T47D (cell line): ENCODE measurements around the gene CCDC12.
A peak's percentile ranks its signal among the peaks of the same experiment; 100 is the strongest.

Source experiments
- DNase-seq, 2 experiments: peaks; one replicate each; pipeline versions ENCODE4 v3.0.0 to v3.0.0-alpha.2; 2011 to 2012; ENCODE audit warnings: low read depth in 1 of 2, low spot score in 1 of 2
- JUND ChIP-seq: IDR thresholded peaks from 2 replicates; pipeline ENCODE4 v1.6.1; 2012; ENCODE audit warnings: low read depth
- in situ Hi-C: cut with HindIII; loops from 2 replicates; pipeline ENCODE4 v1.10.0; 2016; ENCODE audit warnings: low sequenced_read_pairs, low pct_unique_long_range_greater_than_20kb

CCDC12 gene

GRCh38 chr3:46976326-46977190, at the start of gene CCDC12:
Gene CCDC12, minus strand, starts transcription at chr3:46976745. Its CDS starts 13 bp downstream, at chr3:46976732.
- no peak for TF ChIP-seq JUND
- in situ Hi-C loops, result no loop called here
- peak; percentile 95 to 98 for DNase-seq

- no peak for DNase-seq
- TF ChIP-seq JUND, result no peak
- in situ Hi-C loops, result no loop called here
These were observed 48.4 kb upstream of the CCDC12 start for GRCh38 chr3:47024932-47025331.

DNA sequence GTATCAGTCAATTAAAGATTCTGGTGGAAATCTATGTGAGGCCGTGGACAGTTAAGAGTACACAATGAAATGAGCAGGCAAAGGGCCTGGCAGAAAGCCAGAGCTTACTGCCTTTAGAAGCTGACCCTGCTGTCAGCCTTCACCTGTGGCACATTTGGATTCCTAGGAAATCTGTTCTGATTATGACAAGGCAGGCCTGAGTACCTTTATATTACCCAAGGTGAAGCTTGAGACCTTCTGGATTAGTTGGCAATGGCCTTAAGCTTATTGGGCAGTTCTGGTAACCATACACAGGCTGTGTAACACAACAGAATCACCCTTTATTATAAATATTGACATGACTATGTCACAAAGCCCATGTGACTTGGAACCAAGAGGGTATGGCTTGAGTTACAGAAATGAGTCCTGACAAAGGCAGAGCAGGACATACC, 46.1 kb upstream of the CCDC12 start:
- in situ Hi-C loops, result no loop called here
- no peak for TF ChIP-seq JUND
- peak in 1 of 2 experiments; percentile 37 for DNase-seq

- TF ChIP-seq JUND, result no peak
- no peak for DNase-seq
- in situ Hi-C loops, result no loop called here
These were observed 43.8 kb upstream of the CCDC12 start for GRCh38 chr3:47020311-47020710.

DNA sequence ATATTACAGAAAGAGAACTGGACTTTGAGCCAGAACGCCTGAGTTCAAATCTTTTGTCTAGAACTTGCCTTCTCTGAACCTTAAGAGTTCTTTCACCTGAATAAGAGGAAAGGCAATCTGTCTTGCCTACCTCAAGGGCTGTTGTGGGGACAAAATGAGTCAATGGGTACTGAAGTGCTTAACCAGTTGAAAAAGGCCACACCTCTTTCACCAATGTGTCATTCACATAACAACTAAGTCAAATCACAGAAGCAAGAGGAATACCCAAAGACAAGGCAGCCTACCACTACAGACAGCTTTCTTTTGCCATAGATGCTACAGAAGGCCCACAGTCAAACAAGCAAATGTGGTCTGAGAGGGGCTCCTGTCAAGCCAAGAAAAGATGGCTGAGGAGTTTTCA, 42.7 kb upstream of the CCDC12 start:
- DNase-seq, result no peak
- in situ Hi-C loops, result no loop called here
- TF ChIP-seq JUND, result no peak

GRCh38 chr3:47018269-47018611, 41.7 kb upstream of the CCDC12 start:
- DNase-seq, result no peak
- in situ Hi-C loops, result no loop called here
- TF ChIP-seq JUND, result no peak

- peak in 1 of 2 experiments; percentile 61 for DNase-seq
These were observed 41.1 kb upstream of the CCDC12 start for GRCh38 chr3:47017504-47018268.

DNA sequence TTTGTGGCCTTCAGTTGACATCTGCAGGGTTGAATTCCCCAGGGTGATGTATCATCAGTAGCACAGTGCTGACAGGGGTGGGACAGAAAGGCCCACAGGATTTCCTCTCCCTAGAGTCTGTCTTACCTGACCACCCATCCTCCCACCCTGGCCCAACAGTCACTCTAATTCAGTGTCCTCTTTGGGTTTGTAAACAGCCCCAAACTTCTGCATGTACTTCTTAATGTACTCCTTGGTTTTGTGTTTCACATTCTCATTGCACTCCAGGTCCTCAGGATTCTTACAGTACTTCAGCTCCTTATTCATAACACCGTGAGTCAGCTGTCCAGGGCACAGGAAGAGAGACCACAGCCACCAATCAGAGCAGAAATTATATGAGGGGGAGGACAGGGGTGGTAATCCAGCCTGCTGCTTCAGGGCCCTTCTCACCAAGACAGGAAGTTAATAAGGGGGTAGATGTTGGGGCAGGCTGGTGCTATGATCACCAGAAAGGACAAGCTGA, 40.4 kb upstream of the CCDC12 start:
- DNase-seq, result no peak
- in situ Hi-C loops, result no loop called here
- no peak for TF ChIP-seq JUND

More at GRCh38 chr3:47017504-47018268, 41.1 kb upstream of the CCDC12 start:
- in situ Hi-C loops, result no loop called here
- TF ChIP-seq JUND, result no peak

DNA sequence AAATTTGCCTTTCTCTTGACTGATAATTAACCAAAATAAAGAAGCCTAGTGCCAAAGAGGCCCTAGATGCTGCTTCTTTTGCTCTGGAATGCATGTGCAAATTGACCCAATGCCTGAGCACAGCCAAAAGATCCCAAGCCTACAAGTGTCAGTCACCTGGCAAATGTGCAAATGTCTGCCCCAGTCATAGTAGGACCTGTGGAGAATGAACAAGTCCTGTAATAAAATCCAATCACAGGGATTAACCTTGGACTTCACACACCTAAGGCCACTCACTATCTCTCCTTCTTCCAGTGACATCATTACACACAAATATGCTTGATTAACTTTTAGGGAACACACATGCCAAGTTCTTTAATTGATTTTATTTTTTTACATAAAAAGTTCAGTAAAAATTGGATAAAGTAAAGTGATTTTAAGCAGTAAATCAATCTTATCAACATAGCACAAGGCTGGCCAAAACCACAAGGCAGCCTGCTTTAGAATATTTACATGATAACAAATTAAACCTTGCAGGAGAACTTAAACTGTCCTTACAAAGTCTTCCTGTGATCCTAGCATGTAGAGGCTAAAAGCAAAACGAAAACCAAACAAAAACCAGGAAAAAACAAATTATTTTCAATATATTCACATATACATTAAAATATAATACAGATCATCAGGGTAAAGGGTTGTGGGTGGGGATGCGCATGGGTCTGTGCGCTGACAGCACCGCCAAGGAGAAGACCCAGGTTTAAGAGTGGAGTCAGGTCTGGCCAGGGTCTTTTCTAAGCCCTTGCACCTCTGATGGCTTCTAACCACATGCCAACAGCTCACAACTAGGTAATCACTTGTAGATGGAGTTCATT, 39.8 kb upstream of the CCDC12 start:
- TF ChIP-seq JUND, result no peak
- in situ Hi-C loops, result no loop called here
- no peak for DNase-seq

DNA sequence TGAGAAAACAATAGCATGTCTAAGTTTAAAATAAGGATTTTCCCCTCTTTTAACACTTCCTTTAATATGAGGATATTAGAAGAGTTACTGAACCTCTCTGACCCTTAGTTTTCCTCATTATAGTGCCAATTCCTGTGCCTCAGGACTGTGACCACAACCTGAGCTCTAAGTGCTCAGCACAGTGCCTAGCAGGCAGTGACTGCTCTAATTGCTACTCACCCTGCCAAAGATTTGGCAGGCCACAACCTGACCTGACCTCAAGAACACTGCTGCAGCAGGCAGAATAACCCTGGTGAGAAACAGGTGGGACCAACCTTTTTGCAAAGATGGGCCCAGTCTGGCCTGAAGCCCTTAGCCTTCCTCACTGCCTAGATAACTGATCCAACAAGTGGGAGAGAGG, 38.6 kb upstream of the CCDC12 start:
- DNase-seq, result no peak
- no peak for TF ChIP-seq JUND
- in situ Hi-C loops, result no loop called here

DNA sequence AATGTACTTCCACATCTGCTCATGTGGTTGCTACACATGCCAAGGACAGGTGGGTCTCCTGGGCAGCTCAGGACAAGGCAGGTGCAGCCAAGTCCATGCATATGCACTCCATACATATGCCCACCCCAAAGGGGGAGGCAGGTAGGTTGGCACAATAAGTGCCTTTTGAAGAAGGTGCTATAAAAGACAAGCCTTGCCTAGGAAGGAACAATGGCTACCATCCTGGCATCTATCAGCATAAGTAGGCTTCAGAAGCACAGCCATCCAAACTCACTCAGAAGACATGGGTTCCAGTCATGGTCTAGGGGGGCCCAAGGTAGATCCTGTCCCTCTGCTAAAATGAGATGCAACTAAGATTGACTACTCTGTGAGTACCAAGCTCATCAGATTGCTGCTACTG, 37.5 kb upstream of the CCDC12 start:
- in situ Hi-C loops, result no loop called here
- TF ChIP-seq JUND, result no peak
- no peak for DNase-seq

DNA sequence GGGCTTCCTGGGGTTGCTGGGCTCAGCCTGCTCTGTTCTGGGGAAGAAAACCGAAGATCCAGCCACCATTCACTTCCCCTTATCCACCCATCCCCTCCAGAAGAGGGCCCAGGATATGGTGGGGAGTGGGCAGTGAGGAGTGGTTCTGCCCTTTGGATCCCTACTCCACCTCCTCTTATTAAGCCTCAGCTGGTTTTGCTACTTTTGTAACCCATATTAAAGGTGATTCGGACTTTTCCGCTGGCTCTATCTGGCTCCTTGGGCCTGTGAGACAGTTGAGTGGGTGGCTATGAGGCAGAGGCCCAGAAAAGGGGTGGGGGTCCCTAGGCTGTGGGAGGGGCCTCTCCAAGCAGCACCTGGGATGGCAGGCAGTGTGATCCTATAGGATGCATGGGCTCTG, 36.7 kb upstream of the CCDC12 start:
- DNase-seq, result no peak
- in situ Hi-C loops, result no loop called here
- no peak for TF ChIP-seq JUND
